ENCODE data around the gene NME2.
"Not testable (repeated sequence)": the region's sequence is repeated elsewhere in the genome, so short reads cannot be mapped to it uniquely, and the experiment has no call there.

The NME2 gene

DNA sequence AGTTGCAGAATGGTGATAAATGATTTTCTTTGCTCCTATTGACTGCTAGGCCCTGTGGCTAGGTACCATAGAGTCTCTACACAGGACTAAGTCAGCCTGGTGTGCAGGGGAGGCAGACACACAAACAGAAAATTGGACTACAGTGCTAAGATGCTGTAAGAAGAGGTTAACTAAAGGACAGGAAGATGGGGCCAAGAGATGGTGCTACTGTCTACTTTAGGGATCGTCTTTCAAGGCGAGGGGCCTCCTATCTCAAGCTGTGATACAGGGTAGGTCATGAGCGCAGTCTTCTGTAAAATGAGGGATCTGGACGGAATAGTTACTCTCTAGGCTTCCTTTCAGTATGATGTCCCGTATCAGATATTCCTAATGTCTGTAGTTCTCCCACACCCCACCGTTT lies 12.0 kb upstream of the NME2 start:
- Histone ChIP-seq H3K27me3 (ENCODE audit: control insufficient read depth, insufficient read depth, low read length) (no peaks in the 10 kb centered on the region), H3K9me3 (ENCODE audit: control insufficient read depth, insufficient read depth, low read depth, low read length) (no peaks in the 10 kb centered on the region), H3K36me3 (ENCODE audit: control insufficient read depth, insufficient read depth, low read length) (peaks cover 40% of the 10 kb centered on the region), H3K27ac (ENCODE audit: low read depth, low read length) (peak overlapping the region; percentile 29; the same call in 1 of the 2 replicates), H3K4me1 (ENCODE audit: control insufficient read depth, insufficient read depth, low read length) (peaks cover 10% of the 10 kb centered on the region; the same call in 1 of the 2 replicates), H3K4me3 (ENCODE audit: low read depth, low read length) (peak overlapping the region; percentile 94), H3K9ac (ENCODE audit: low read length) (peak overlapping the region; percentile 95)

DNA sequence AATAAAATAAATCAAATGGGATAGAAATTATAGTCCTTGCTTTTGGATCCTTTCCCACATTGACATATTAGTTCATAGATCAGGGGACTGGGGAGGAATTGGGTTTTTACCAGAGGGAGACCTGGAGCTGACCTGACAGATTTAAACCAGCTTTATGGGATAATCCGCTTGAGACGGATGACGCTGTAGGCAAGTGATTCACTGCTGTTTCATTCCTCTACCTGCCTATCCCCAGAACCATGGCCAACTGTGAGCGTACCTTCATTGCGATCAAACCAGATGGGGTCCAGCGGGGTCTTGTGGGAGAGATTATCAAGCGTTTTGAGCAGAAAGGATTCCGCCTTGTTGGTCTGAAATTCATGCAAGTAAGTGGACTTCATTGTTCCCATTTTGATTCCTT lies 10.8 kb upstream of the NME2 start:
- peaks cover 49% of the 10 kb centered on the region for H3K36me3 ChIP-seq (ENCODE audit: control insufficient read depth, insufficient read depth, low read length)
- H3K27ac ChIP-seq (ENCODE audit: low read depth, low read length) = no peak overlapping the region
- no peak overlapping the region for H3K4me3 ChIP-seq (ENCODE audit: low read depth, low read length)
- no peaks in the 10 kb centered on the region for H3K9me3 ChIP-seq (ENCODE audit: control insufficient read depth, insufficient read depth, low read depth, low read length)
- peaks cover 10% of the 10 kb centered on the region; the same call in 1 of the 2 replicates for H3K4me1 ChIP-seq (ENCODE audit: control insufficient read depth, insufficient read depth, low read length)
- H3K9ac ChIP-seq (ENCODE audit: low read length) = no peak overlapping the region
- H3K27me3 ChIP-seq (ENCODE audit: control insufficient read depth, insufficient read depth, low read length) = no peaks in the 10 kb centered on the region

DNA sequence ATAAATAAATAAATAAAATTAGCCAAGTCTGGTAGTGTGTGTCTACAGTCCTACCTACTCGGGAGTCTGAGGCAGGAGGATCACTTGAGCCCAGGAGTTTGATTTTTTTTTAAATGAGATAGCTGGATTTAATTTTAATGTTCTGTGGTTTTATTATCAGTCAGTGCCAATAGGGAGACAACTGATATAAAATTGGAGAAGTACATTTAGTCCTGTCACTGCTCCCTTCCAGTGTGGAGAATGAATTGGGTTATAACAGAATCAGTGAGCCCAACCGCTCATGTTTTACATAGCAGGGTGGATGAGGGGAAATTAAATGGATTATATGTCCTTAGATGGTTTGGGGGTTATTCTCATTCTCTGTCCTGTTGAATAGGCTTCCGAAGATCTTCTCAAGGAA lies 6.6 kb upstream of the NME2 start:
- Histone ChIP-seq H3K9ac (ENCODE audit: low read length) (no peak overlapping the region), H3K4me3 (ENCODE audit: low read depth, low read length) (no peak overlapping the region), H3K27me3 (ENCODE audit: control insufficient read depth, insufficient read depth, low read length) (no peaks in the 10 kb centered on the region), H3K27ac (ENCODE audit: low read depth, low read length) (no peak overlapping the region), H3K9me3 (ENCODE audit: control insufficient read depth, insufficient read depth, low read depth, low read length) (no peaks in the 10 kb centered on the region), H3K36me3 (ENCODE audit: control insufficient read depth, insufficient read depth, low read length) (peaks cover 80% of the 10 kb centered on the region), H3K4me1 (ENCODE audit: control insufficient read depth, insufficient read depth, low read length) (peaks cover 2% of the 10 kb centered on the region; the same call in 1 of the 2 replicates)

DNA sequence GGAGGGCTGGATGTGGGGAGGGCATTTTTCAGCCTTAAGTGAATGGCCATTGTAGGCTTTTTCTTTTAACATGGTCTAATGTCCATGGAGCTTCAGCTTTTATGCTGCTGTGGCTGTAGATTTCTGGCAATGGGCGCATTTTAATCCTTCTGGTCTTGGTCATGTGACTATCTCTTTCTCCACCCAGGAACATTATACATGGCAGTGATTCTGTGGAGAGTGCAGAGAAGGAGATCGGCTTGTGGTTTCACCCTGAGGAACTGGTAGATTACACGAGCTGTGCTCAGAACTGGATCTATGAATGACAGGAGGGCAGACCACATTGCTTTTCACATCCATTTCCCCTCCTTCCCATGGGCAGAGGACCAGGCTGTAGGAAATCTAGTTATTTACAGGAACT lies 4.7 kb upstream of the NME2 start:
- Histone ChIP-seq H3K36me3 (ENCODE audit: control insufficient read depth, insufficient read depth, low read length) (peaks cover 66% of the 10 kb centered on the region), H3K4me1 (ENCODE audit: control insufficient read depth, insufficient read depth, low read length) (no peaks in the 10 kb centered on the region), H3K4me3 (ENCODE audit: low read depth, low read length) (no peak overlapping the region), H3K27me3 (ENCODE audit: control insufficient read depth, insufficient read depth, low read length) (no peaks in the 10 kb centered on the region), H3K9me3 (ENCODE audit: control insufficient read depth, insufficient read depth, low read depth, low read length) (no peaks in the 10 kb centered on the region), H3K27ac (ENCODE audit: low read depth, low read length) (no peak overlapping the region), H3K9ac (ENCODE audit: low read length) (no peak overlapping the region)

DNA sequence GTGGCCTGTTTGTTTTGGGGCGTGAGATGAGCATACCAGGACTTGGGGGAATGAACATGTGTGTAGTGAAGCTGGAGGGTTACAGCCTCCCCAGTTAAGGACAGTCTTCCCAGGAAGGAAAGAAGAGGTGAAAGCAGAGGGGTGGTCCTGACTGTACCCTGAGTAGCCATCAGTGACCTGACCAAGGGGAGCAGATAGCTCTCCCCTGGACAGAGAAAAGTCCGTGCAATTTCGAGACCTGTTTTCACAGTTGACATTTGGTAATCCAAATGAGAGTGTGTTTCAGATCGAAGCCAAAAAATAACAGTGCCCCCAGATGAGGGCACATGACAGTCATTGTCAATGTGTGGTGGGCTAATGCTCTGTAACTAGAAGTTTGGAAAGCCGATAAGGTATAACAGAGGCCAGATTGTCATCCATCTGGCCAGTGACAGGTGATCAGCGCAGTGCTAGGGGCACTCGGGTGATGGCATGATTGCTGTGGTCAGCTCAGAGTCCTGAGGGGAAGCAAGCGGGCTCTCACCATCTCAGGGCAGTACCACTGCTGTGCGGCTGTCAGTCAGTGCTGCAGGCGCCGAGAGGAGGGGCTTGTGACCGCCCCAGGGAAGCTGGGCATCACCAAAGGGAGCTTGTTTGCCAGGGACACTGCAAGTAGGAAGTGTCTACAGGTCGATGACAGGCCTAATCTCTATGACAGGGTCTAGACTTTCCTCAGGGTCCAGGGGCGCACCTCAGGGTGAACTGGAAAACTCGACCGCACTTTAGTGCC lies 1.1 kb upstream of the NME2 start:
- Histone ChIP-seq H3K4me1 (ENCODE audit: control insufficient read depth, insufficient read depth, low read length) (no peaks in the 10 kb centered on the region), H3K9me3 (ENCODE audit: control insufficient read depth, insufficient read depth, low read depth, low read length) (no peaks in the 10 kb centered on the region), H3K9ac (ENCODE audit: low read length) (peak overlapping the region; percentile 81), H3K36me3 (ENCODE audit: control insufficient read depth, insufficient read depth, low read length) (peaks cover 58% of the 10 kb centered on the region), H3K4me3 (ENCODE audit: low read depth, low read length) (peak overlapping the region; percentile 83), H3K27ac (ENCODE audit: low read depth, low read length) (no peak overlapping the region), H3K27me3 (ENCODE audit: control insufficient read depth, insufficient read depth, low read length) (no peaks in the 10 kb centered on the region)

DNA sequence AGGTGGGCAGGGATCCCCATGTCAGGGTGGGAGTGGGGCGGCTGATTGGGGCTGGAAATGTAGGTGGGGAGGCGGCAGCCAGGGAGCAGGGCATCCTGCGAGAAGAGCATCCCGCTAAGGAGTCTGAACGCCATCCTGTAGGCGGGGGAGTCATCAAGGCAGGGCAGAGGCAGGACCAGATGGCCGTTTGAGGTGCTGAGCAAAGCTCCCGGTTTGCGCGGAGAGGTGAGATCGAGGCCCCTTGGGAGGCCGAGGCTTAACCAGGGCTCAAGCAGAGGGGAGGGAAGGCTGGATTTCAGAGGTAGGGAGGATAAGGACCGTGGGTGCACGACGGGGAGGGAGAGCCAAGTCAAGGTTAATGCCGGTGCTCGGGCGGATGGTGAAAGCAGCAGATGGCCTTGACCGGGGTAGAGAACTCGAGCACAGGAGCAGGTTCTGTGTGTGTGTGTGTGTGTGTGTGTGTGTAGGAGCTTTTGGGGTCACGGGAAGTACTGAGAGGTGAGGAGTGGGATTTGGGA lies 472 bp upstream of the NME2 start:
- H3K4me3 ChIP-seq (ENCODE audit: low read depth, low read length) = peak overlapping the region; percentile 83
- peak overlapping the region; percentile 81 for H3K9ac ChIP-seq (ENCODE audit: low read length)
- no peaks in the 10 kb centered on the region for H3K27me3 ChIP-seq (ENCODE audit: control insufficient read depth, insufficient read depth, low read length)
- no peak overlapping the region for H3K27ac ChIP-seq (ENCODE audit: low read depth, low read length)
- H3K9me3 ChIP-seq (ENCODE audit: control insufficient read depth, insufficient read depth, low read depth, low read length) = no peaks in the 10 kb centered on the region
- H3K36me3 ChIP-seq (ENCODE audit: control insufficient read depth, insufficient read depth, low read length) = peaks cover 59% of the 10 kb centered on the region
- no peaks in the 10 kb centered on the region for H3K4me1 ChIP-seq (ENCODE audit: control insufficient read depth, insufficient read depth, low read length)

DNA sequence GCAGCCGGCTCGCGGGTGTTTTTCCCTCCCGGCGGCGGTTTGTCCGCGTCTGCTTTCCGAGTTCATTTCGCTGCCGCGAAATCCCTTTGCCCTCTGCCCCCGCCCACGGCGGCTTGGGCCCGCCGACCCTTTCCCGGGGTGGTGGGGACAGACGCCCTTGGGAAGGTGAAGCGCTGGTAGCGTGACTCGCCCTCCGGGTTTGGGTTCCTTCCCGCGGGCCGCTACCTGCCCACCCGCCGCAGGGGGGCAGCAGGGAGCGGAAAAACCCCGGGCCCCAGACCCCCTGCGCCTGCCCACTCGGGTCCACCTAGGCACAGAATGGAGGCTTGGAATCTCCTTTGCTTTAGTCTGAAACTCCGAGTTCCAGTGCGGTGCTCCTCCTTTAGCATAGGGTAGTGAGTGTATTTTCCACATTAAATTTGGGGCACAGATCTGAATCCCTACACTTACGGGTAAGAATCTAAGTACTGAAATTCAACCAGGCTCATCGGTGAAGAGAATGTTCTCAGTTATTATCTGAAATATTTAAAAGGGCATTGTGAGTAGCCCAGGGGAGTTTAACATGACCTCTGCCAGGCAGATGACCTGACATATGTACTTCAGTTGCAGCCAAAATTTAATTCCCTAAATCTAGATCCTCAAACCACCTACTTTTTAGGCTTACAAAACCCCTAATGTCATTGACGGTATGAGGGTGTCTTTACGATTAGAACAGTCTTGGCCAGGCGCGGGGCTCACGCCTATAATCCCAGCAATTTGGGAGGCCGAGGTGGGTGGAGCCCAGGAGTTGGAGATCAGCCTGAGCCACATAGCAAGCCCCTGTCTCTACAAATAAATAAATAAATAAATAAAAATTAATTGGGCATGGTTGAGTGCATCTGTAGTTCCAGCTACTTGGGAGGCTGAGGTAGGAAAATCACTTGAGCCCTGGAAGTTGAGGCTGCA lies 1.0 kb downstream of the NME2 start:
- Histone ChIP-seq H3K36me3 (ENCODE audit: control insufficient read depth, insufficient read depth, low read length) (peaks cover 58% of the 10 kb centered on the region), H3K27me3 (ENCODE audit: control insufficient read depth, insufficient read depth, low read length) (no peaks in the 10 kb centered on the region), H3K9me3 (ENCODE audit: control insufficient read depth, insufficient read depth, low read depth, low read length) (no peaks in the 10 kb centered on the region), H3K9ac (ENCODE audit: low read length) (peak overlapping the region; percentile 96), H3K27ac (ENCODE audit: low read depth, low read length) (peak overlapping the region; percentile 91), H3K4me3 (ENCODE audit: low read depth, low read length) (peak overlapping the region; percentile 83), H3K4me1 (ENCODE audit: control insufficient read depth, insufficient read depth, low read length) (no peaks in the 10 kb centered on the region)

DNA sequence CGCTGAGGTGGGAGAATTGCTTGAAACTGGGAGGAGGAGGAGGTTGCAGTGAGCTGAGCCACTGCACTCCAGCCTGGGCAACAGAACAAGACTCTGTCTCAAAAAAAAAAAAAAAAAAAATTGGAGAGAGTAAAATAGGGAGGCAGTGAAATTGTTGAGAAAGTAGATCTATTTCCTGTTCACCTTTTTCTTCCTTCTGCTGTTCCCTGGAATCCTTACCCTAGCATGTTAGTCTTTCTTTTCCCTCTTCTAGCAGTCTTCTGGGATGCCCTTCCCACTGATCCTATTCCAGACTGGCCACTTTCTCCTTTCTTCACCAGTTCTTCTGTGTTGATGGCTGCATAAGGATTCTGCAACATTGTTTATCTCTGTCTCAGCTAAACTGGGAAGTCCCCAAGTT lies 3.1 kb downstream of the NME2 start:
- Histone ChIP-seq H3K4me1 (ENCODE audit: control insufficient read depth, insufficient read depth, low read length) (no peaks in the 10 kb centered on the region), H3K9ac (ENCODE audit: low read length) (no peak overlapping the region), H3K9me3 (ENCODE audit: control insufficient read depth, insufficient read depth, low read depth, low read length) (no peaks in the 10 kb centered on the region), H3K27me3 (ENCODE audit: control insufficient read depth, insufficient read depth, low read length) (no peaks in the 10 kb centered on the region), H3K27ac (ENCODE audit: low read depth, low read length) (no peak overlapping the region), H3K4me3 (ENCODE audit: low read depth, low read length) (no peak overlapping the region), H3K36me3 (ENCODE audit: control insufficient read depth, insufficient read depth, low read length) (peaks cover 61% of the 10 kb centered on the region)

DNA sequence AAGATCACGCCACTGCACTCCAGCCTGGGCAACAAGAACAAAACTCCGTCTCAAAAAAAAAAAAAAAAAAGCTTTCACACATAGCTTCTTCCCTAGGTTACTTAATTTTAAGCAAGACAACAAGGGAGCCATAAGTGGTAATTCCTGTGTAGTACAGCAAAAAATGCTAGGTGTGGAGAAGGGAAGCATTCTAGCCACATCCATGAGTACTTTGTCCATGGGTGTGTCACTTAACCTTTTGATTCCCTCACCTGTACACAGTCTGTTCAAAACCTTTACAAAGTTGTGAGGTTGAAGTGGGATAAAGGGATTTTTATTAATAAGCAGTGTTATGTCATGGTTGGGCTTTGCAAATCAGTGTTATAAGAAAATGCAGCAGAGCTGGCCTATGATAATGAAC lies 4.5 kb downstream of the NME2 start:
- H3K9me3 ChIP-seq (ENCODE audit: control insufficient read depth, insufficient read depth, low read depth, low read length) = no peaks in the 10 kb centered on the region
- no peaks in the 10 kb centered on the region for H3K4me1 ChIP-seq (ENCODE audit: control insufficient read depth, insufficient read depth, low read length)
- H3K27me3 ChIP-seq (ENCODE audit: control insufficient read depth, insufficient read depth, low read length) = no peaks in the 10 kb centered on the region
- no peak overlapping the region for H3K4me3 ChIP-seq (ENCODE audit: low read depth, low read length)
- no peak overlapping the region for H3K9ac ChIP-seq (ENCODE audit: low read length)
- peaks cover 64% of the 10 kb centered on the region for H3K36me3 ChIP-seq (ENCODE audit: control insufficient read depth, insufficient read depth, low read length)
- no peak overlapping the region for H3K27ac ChIP-seq (ENCODE audit: low read depth, low read length)

DNA sequence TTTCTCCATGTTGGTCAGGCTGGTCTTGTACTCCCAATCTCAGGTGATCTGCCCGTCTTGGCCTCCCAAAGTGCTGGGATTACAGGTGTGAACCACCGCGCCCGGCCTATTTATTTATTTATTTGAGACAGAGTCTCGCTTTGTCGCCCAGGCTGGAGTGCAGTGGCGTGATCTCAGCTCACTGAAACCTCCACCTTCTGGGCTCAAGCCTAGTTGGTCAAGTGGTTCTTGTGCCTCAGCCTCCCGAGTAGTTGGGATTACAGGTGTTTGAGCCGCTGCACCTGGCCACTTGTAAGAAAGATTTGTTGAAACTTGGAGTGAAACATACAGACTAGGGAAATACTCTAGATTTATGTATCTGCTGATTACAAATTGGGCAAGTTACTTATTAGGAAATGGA lies 5.8 kb downstream of the NME2 start:
- H3K36me3 ChIP-seq (ENCODE audit: control insufficient read depth, insufficient read depth, low read length) = peaks cover 64% of the 10 kb centered on the region
- H3K4me1 ChIP-seq (ENCODE audit: control insufficient read depth, insufficient read depth, low read length); H3K9me3 ChIP-seq (ENCODE audit: control insufficient read depth, insufficient read depth, low read depth, low read length); H3K4me3 ChIP-seq (ENCODE audit: low read depth, low read length); H3K9ac ChIP-seq (ENCODE audit: low read length); H3K27ac ChIP-seq (ENCODE audit: low read depth, low read length); H3K27me3 ChIP-seq (ENCODE audit: control insufficient read depth, insufficient read depth, low read length): not testable (repeated sequence)

DNA sequence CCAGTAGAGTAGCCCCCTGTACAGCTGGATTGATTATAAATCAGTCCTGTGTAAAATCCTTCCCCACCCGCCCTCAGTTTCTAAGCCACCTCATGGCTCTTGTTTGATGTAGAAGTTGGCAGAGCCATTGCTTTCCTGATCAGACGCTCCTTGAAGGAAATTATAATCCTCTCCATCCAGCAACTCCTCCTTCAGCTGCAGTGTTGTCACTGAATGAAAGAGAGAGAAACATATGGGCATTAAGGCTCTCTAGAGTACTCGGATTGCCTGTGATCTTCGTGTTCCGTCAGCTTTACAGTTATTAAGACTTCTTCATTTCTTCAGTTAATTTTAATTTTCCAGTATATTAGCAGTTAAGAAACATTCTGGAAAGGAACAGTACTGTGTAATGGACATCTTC lies 14.3 kb downstream of the NME2 start:
- Histone ChIP-seq H3K4me1 (ENCODE audit: control insufficient read depth, insufficient read depth, low read length) (no peaks in the 10 kb centered on the region), H3K27ac (ENCODE audit: low read depth, low read length) (no peak overlapping the region), H3K27me3 (ENCODE audit: control insufficient read depth, insufficient read depth, low read length) (no peaks in the 10 kb centered on the region), H3K4me3 (ENCODE audit: low read depth, low read length) (no peak overlapping the region), H3K36me3 (ENCODE audit: control insufficient read depth, insufficient read depth, low read length) (peaks cover 63% of the 10 kb centered on the region), H3K9me3 (ENCODE audit: control insufficient read depth, insufficient read depth, low read depth, low read length) (no peaks in the 10 kb centered on the region), H3K9ac (ENCODE audit: low read length) (no peak overlapping the region)

Measured in HUES6 (cell line).